Heart left ventricle (tissue), 13 donors: ENCODE results near the gene C6orf52.

Source experiments
- POLR2A ChIP-seq, 2 donors: fragments of 450-650 bp; IDR thresholded peaks; one replicate each; pipeline ENCODE4 v1.6.1; 2017; ENCODE audit warnings: antibody characterized with exemption in 2 of 2, mild to moderate bottlenecking in 2 of 2, moderate library complexity in 2 of 2
- TF ChIP-seq, protein P1 (sequence below), 12 donors: fragments of 200-600 bp; sonication (generic) in 4 of 12; IDR thresholded peaks; one replicate each; pipeline versions ENCODE4 v1.5.0 to v1.8.0; 2018 to 2022; ENCODE audit warnings: antibody characterized with exemption in 12 of 12, mild to moderate bottlenecking in 5 of 12
- donor health status: ischemic (EF 13 %, LVEDD 7.1; RV severe dilation, severe dysfunction).
- donor health status: DM: no; HTN: yes; CAD: no.
- donor health status: DM: no; HTN: no; CAD: no.
- donor health status: ischemic (EF 25% LVEDD 6.9; RV normal size, moderate dysfunction).
- donor health status: ischemic (EF 25% LVEDD 5.7; RV mildly dilated, moderate dysfunction).
- donor health status: ischemic (EF 35%, LVEDD 5.7; RV mildly dilated, moderate dysfunction).
- donor health status: nonischemic (EF 11% LVEDD 7.7; RV severe dilation, severe dysfunction).
- donor health status: DM: yes; HTN: yes; CAD: no.
- donor health status: PGD.
- donor health status: ischemic (EF 29% LVEDD 5.4; RV normal size, mild dysfunction).
- donor health status: nonischemic (EF 23%, LVEDD 6.1; RV moderate dilation, normal function).

DNA sequence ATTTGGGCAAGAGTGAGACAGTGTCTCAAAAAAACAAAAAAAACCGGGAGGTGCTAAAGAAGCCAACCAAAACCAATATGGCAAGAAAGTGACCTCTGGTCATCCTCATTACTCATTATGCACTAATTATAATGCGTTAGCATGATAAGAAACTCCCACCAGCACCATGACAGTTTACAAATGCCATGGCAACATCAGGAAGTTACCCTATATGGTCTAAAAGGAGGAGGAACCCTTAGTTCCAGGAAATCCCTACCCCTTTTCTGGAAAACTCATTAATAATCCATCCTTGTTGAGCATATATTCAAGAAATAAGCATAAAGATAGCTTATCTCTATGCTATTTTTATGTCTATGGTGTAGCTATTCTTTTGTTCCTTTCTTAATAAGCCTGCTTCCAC is 31.7 kb downstream of the C6orf52 start:
- TF ChIP-seq POLR2A (IDR thresholded peaks at IDR 0.05) = no peak
- TF ChIP-seq, protein P1, sequence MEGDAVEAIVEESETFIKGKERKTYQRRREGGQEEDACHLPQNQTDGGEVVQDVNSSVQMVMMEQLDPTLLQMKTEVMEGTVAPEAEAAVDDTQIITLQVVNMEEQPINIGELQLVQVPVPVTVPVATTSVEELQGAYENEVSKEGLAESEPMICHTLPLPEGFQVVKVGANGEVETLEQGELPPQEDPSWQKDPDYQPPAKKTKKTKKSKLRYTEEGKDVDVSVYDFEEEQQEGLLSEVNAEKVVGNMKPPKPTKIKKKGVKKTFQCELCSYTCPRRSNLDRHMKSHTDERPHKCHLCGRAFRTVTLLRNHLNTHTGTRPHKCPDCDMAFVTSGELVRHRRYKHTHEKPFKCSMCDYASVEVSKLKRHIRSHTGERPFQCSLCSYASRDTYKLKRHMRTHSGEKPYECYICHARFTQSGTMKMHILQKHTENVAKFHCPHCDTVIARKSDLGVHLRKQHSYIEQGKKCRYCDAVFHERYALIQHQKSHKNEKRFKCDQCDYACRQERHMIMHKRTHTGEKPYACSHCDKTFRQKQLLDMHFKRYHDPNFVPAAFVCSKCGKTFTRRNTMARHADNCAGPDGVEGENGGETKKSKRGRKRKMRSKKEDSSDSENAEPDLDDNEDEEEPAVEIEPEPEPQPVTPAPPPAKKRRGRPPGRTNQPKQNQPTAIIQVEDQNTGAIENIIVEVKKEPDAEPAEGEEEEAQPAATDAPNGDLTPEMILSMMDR (IDR thresholded peaks at IDR 0.05) = no peak
